ENCODE measurements around the gene FKBP4. TPM values are rescaled to one million over a fixed set of nuclear protein-coding genes. Genes with fewer than 3 reads are reported as not detected.

The FKBP4 gene
- polyA plus RNA-seq, 3 donors from 2014 or later = 24.9 to 30.3 (median 27.6) TPM

Other genes starting within 250 kb of the FKBP4 start
- 10 to 100 TPM; 39.5 to 83.0 (median 60.4) TPM for gene ITFG2, start 17.7 kb downstream of the FKBP4 start, polyA plus RNA-seq
- 1 to 10 TPM in 1 of 3 donors, under 1 TPM in 2; 0.31 to 1.4 (median 0.71) TPM for gene NRIP2, start 40.1 kb downstream of the FKBP4 start, polyA plus RNA-seq
- gene TEX52, start 62.1 kb downstream of the FKBP4 start, polyA plus RNA-seq = not detected
- 1 to 10 TPM in 1 of 3 donors, under 1 TPM in 2; 0.43 to 1.2 (median 0.46) TPM for gene FOXM1, start 82.2 kb downstream of the FKBP4 start, polyA plus RNA-seq
- gene RHNO1, start 82.3 kb downstream of the FKBP4 start, polyA plus RNA-seq = 10 to 100 TPM; 27.2 to 49.0 (median 37.6) TPM
- 10 to 100 TPM in 1 of 3 donors, 1 to 10 TPM in 2; 5.5 to 11.1 (median 7.5) TPM for gene TULP3, start 95.9 kb downstream of the FKBP4 start, polyA plus RNA-seq
- gene TEAD4, start 164.4 kb downstream of the FKBP4 start, polyA plus RNA-seq = not detected